Cardiac muscle cell (in vitro differentiated cells and primary cell): ENCODE data around the gene BCR. TPM values are rescaled to one million over a fixed set of nuclear protein-coding genes. Genes with fewer than 3 reads are reported as not detected.
A peak's percentile ranks its signal among the peaks of the same experiment; 100 is the strongest.
"Not testable (repeated sequence)": the region's sequence is repeated elsewhere in the genome, so short reads cannot be mapped to it uniquely, and the experiment has no call there.

ENCODE experiments used
- DNase-seq, 2 donors: peaks; one replicate each; pipeline versions ENCODE4 v3.0.0 to v3.0.0-alpha.2; 2010 to 2017; ENCODE audit warnings: low read depth in 1 of 2, low spot score in 1 of 2
- H3K27ac ChIP-seq: fragments of 200-600 bp; sonication (generic); 2 replicates; pipeline ENCODE4 v1.5.1; 2016
- H3K27me3 ChIP-seq: fragments of 200-600 bp; sonication (generic); 2 replicates; pipeline ENCODE4 v1.6.0; 2016; ENCODE audit warnings: control low read depth
- H3K36me3 ChIP-seq: fragments of 200-600 bp; sonication (generic); 2 replicates; pipeline ENCODE4 v1.5.1; 2016; ENCODE audit warnings: control low read depth
- H3K4me1 ChIP-seq: fragments of 200-600 bp; sonication (generic); 2 replicates; pipeline ENCODE4 v1.8.1; 2017; ENCODE audit warnings: low read depth, mild to moderate bottlenecking, mixed run types
- H3K4me3 ChIP-seq: fragments of 200-600 bp; sonication (generic); 2 replicates; pipeline ENCODE4 v1.5.1; 2016; ENCODE audit warnings: mild to moderate bottlenecking
- H3K9me3 ChIP-seq: fragments of 200-600 bp; sonication (generic); 2 replicates; pipeline ENCODE4 v1.5.1; 2017; ENCODE audit warnings: low read depth, mild to moderate bottlenecking, control low read depth
- polyA plus RNA-seq: library from polyadenylated mRNA; unstranded; fragments of >200 nt; fragmentation: Nextera tagmentation; extraction: Ambion mirVana; gene quantifications from 2 replicates; pipeline ENCODE4 v1.2.1, GENCODE V29; 2016
- total RNA-seq: library from RNA; depleted of rRNA; stranded (reverse); fragments of >200 nt; gene quantifications from 2 replicates; pipeline ENCODE4 v1.2.3, GENCODE V29; 2016
- TF ChIP-seq, protein P1 (sequence below): IDR thresholded peaks from 2 replicates; pipeline ENCODE4 v1.5.1; 2012; ENCODE audit warnings: low read depth, mild to moderate bottlenecking, low read length

BCR gene
- total and polyA plus RNA-seq, 2 experiments from 2014 or later, result 30.9 to 53.1 TPM

DNA sequence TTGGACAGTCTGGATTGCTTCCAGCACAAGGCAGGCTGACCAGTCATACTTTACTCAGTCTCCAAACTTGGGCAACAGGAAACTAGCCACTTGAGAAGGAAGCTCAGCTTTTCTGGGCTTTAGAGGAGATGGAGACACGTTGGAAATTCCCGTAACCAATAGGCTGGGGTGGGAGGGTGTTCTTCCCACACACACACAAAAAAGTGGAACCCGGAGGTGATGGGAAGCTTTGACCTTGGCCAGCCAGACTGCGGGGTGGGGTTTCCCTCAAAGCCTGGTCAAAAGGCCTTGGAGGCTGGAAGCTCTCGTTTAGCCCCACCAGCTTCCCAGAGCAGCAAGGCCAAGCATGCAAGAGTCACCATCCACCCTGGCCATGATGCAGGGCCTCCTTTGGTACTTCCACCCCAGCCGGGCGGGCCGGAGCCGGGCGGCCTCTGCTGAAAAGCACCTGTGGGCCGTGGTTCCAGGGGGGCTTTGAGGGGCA is 126.2 kb downstream of the BCR start:
- H3K27ac ChIP-seq, result no peak overlapping the region

DNA sequence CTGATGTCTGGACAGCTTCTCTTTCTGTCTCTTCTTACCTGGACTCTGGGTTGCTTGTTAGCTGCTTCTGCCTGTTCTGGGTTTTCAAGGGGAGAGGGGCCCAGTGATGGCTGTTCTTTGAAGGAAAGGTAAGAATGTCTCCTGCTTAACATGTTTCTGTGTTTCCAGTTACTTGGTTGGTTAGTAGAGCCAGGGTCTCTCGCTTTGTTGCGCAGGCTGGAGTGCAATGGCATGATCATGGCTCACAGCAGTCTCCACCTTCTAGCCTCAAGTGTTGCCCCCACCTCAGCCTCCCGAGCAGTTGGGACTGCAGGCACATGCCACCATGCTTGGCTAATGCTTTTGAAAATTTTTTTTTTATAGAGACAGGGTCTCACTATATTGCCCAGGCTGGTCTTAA is 126.6 kb downstream of the BCR start:
- Histone ChIP-seq H3K4me3 (no peak overlapping the region), H3K4me1 (no peaks in the 10 kb centered on the region), H3K27ac (no peak overlapping the region), H3K9me3 (no peaks in the 10 kb centered on the region), H3K27me3 (no peaks in the 10 kb centered on the region), H3K36me3 (no peaks in the 10 kb centered on the region)
- no peak for DNase-seq
- TF ChIP-seq, protein P1, sequence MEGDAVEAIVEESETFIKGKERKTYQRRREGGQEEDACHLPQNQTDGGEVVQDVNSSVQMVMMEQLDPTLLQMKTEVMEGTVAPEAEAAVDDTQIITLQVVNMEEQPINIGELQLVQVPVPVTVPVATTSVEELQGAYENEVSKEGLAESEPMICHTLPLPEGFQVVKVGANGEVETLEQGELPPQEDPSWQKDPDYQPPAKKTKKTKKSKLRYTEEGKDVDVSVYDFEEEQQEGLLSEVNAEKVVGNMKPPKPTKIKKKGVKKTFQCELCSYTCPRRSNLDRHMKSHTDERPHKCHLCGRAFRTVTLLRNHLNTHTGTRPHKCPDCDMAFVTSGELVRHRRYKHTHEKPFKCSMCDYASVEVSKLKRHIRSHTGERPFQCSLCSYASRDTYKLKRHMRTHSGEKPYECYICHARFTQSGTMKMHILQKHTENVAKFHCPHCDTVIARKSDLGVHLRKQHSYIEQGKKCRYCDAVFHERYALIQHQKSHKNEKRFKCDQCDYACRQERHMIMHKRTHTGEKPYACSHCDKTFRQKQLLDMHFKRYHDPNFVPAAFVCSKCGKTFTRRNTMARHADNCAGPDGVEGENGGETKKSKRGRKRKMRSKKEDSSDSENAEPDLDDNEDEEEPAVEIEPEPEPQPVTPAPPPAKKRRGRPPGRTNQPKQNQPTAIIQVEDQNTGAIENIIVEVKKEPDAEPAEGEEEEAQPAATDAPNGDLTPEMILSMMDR, result no peak

More for the DNA sequence above, 126.2 kb downstream of the BCR start:
- DNase-seq, result peak in 1 of 2 donors; percentile 86
- no peaks in the 10 kb centered on the region for H3K4me1 ChIP-seq
- H3K36me3 ChIP-seq, result no peaks in the 10 kb centered on the region
- TF ChIP-seq, protein P1, result no peak
- no peaks in the 10 kb centered on the region for H3K27me3 ChIP-seq
- H3K9me3 ChIP-seq, result no peaks in the 10 kb centered on the region
- H3K4me3 ChIP-seq, result no peak overlapping the region

DNA sequence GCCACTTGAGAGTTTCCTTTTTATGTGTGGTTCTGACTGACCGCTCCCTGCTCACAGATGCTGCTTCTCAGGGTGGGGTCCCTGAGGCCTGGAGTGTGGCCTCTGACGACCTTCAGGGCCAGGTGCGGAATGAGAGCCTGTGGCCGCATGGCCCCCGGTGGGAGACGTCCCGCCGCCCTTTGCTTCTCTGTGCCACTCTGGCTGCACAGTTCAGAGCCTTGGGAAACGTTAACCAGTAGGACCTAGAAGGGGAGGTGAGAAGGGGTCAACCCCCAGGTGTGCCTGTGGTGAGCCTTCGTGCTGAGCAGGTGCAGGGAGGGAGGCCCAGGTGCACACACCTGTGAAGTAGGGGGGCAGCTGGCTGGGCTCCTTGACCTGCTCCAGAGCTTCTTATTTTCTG is 127.2 kb downstream of the BCR start:
- H3K27me3 ChIP-seq, H3K27ac ChIP-seq, H3K4me1 ChIP-seq, H3K36me3 ChIP-seq, H3K9me3 ChIP-seq, DNase-seq, H3K4me3 ChIP-seq: not testable (repeated sequence)

DNA sequence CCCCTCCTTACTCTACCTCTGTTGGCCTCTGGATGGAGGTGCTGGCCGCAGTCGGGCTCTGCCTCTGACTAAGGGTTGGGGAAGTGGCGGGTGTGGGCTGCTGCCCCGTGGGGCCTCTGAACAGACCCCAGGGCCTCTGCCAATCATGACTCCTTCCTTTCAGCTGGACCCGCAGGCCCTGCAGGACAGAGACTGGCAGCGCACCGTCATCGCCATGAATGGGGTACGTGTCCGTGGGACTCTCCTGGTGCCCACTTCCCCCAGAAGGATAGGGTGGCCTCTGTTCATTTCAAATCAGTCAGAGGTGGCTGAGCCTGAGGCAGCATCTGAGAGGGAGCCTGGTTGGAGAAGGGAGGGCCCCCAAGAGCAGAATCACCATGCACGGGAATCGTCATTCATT is 129.0 kb downstream of the BCR start:
- not testable (repeated sequence) for H3K4me1 ChIP-seq, H3K4me3 ChIP-seq, H3K9me3 ChIP-seq, H3K36me3 ChIP-seq, DNase-seq, H3K27ac ChIP-seq, H3K27me3 ChIP-seq

DNA sequence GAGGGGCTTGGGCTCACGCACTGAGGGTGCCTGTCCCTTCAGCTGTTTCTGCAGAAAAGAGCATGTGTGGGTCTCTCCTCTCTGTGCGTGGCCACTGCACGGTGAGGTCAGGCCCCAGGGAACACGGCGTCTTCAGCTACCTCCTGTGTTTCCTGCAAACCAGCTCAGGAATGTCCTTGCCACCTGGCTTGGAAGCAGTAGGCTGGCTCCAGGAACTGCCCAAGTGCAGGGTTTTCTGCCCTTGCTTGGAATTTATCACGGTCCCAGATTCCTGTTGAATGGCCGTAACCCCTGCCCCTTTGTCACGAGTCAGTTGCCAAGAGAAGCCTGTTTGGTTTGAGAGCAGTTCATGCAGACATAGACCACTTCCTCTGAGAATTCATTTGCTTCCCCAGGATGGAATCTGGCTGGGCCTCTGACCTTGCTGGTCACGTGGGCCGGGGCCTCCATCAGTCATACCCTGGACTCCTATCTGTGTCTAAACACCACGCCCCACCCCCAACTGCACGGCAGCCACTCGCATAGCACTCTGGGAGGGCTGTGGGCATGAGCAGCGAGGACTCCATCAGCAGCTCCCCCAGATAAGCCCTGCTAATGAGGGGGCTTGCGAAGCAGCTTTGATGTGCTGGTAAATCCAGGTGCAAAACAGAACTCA is 130.3 kb downstream of the BCR start:
- H3K4me3 ChIP-seq, H3K27me3 ChIP-seq, H3K9me3 ChIP-seq, H3K4me1 ChIP-seq, H3K36me3 ChIP-seq: not testable (repeated sequence)
- H3K27ac ChIP-seq, result peak overlapping the region; percentile 62
- DNase-seq, result peak in 1 of 2 donors; percentile 29

DNA sequence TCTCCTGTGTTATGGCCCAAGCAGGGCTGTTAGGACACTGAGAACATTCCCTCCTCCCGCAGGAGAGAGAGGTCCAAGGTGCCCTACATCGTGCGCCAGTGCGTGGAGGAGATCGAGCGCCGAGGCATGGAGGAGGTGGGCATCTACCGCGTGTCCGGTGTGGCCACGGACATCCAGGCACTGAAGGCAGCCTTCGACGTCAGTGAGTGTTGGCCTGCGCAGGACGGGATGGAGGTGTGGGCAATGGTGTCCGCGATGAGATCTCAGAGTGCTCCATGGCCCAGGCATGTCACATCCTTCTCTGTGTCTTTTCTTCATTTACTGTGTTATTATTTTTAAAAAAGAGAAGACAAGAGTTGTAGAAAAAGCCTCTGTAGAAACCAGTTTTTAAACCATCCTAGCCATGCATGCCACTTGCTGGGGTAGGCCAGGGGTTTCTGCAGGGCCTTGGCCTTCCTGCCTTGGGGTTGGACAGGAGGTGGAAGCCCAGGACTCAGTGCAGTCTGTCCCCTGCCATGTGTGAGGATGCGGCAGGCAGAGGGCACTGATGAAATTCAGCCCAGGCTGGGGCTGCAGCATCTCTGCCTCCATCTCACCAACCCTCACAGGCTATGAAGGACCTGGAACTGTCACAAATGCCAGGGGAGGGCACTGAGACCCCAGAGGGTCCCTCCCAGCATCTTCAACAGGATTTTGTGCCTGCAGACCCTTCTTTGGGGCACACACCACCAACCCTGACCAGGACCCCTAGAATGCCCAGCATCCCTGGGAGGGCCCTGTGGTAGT is 131.5 kb downstream of the BCR start:
- DNase-seq, H3K4me3 ChIP-seq, H3K27me3 ChIP-seq, H3K4me1 ChIP-seq, H3K27ac ChIP-seq, H3K36me3 ChIP-seq, H3K9me3 ChIP-seq: not testable (repeated sequence)

DNA sequence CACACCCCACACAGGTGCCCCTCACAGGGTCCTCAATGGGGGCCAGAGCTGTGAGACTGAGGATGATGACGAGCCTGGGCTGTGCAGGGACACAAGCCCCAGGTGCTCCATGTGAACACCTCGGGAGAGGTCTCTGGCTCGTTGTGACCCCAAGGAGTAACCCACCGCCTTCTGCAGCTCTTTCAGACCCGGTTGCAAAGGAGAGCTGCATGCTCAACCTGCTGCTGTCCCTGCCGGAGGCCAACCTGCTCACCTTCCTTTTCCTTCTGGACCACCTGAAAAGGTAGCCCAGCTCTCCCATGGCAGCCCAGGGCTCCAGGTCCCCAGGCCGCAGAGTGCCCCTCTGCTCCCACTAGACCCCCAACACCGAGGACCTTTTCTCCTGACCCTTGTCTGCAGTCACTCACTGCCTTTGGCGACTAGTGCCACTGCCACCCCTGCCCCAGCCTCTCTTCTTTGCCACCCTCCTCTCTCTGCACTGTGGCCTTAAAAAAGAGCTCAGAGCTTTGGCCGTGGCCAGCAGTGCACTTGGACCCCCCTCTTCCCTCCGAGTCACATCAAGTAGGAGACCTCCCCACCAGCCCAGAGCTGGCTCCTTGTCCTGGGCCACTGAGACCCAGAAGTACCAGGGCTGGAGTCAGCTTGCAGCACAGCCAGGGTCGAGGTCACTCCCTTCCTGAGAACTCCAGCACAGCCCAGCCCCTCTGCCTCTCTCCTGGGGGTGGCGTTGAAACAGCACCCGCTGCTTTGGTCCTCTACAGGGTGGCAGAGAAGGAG is 133.7 kb downstream of the BCR start:
- DNase-seq, result no peak
- H3K27ac ChIP-seq, result no peak overlapping the region
- no peaks in the 10 kb centered on the region for H3K9me3 ChIP-seq
- no peaks in the 10 kb centered on the region for H3K36me3 ChIP-seq
- H3K27me3 ChIP-seq, result no peaks in the 10 kb centered on the region
- TF ChIP-seq, protein P1, result no peak
- H3K4me3 ChIP-seq, result no peak overlapping the region
- no peaks in the 10 kb centered on the region for H3K4me1 ChIP-seq
